DMS 273 treated with DMSO at 0.1 percent for 48 hours (cell line): ENCODE results near the gene SLC5A6.

Source experiments
- DNase-seq: peaks from one replicate; lab custom pipeline; 2025; lab: John Stamatoyannopoulos, UW

The SLC5A6 gene

GRCh38 chr2:27236626-27237025 is 24.6 kb upstream of the SLC5A6 start:
- no peak for DNase-seq

GRCh38 chr2:27236136-27236535 is 24.1 kb upstream of the SLC5A6 start:
- no peak for DNase-seq

- no peak for DNase-seq
Observed at GRCh38 chr2:27233341-27233740, 21.3 kb upstream of the SLC5A6 start.

GRCh38 chr2:27231921-27232320 is 19.9 kb upstream of the SLC5A6 start:
- DNase-seq = no peak

- DNase-seq = no peak
Observed at GRCh38 chr2:27227501-27227900, 15.4 kb upstream of the SLC5A6 start.

- DNase-seq = no peak
Observed at GRCh38 chr2:27225526-27225925, 13.5 kb upstream of the SLC5A6 start.

- DNase-seq = no peak
Observed at GRCh38 chr2:27223416-27223815, 11.3 kb upstream of the SLC5A6 start.

GRCh38 chr2:27222407-27222806 is 10.3 kb upstream of the SLC5A6 start:
- no peak for DNase-seq

- DNase-seq = no peak
Observed at GRCh38 chr2:27221166-27221565, 9.1 kb upstream of the SLC5A6 start.

- no peak for DNase-seq
Observed at GRCh38 chr2:27220091-27220490, 8.0 kb upstream of the SLC5A6 start.

GRCh38 chr2:27219091-27219490 is 7.0 kb upstream of the SLC5A6 start:
- no peak for DNase-seq

- no peak for DNase-seq
Observed at GRCh38 chr2:27218614-27219013, 6.5 kb upstream of the SLC5A6 start.

GRCh38 chr2:27217173-27218121 is 5.4 kb upstream of the SLC5A6 start, which contains the start of gene CAD:
Gene CAD (plus strand): TSS chr2:27217369. CDS start chr2:27217552, 183 bp downstream.
- DNase-seq = peak; percentile 74

- no peak for DNase-seq
Observed at GRCh38 chr2:27216416-27217137, 4.5 kb upstream of the SLC5A6 start.

GRCh38 chr2:27214941-27215340 is 2.9 kb upstream of the SLC5A6 start:
- no peak for DNase-seq

GRCh38 chr2:27212626-27213471 is 781 bp upstream of the SLC5A6 start:
- peak; percentile 36 for DNase-seq

GRCh38 chr2:27211241-27211942 is 676 bp downstream of the SLC5A6 start:
- peak; percentile 52 for DNase-seq

GRCh38 chr2:27209621-27210401 is 2.3 kb downstream of the SLC5A6 start:
- DNase-seq = no peak

GRCh38 chr2:27208486-27209050 is 3.5 kb downstream of the SLC5A6 start:
- DNase-seq = no peak

GRCh38 chr2:27206346-27206745 is 5.7 kb downstream of the SLC5A6 start:
- DNase-seq = no peak
